ENCODE results near the gene DCDC2.

The DCDC2 gene

DNA sequence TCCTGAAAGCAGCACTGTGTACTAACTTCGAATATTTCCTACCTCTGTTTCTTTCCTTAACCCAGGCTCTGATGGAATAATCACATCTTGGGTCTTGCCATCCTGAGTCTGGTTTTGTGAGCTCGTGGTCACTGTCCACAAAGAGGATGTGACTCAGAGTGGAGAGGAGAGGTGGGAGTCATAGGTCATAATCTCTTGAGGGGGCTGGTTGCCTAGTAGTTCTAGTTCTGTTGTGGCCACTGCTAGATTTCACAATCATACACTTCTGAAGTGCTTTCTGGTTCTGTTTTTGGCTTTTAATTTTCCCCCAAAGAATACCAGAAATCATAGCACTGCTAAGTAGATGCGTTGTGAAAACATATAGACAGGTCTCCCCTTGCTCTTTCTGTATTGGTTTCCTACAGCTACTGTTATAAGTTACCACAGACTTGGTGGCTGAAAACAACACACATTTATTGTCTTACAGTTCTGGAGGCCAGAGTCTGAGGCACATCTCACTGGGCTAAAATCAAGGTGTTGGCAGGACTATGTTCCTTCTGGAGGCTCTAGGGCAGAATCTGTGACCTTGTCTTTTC lies 129.1 kb downstream of the DCDC2 start:
- Histone ChIP-seq H3K4me3 (no peak overlapping the region), H3K27ac (no peak overlapping the region)
- no peak for DNase-seq (ENCODE audit: low spot score)
- TF ChIP-seq, protein P1, sequence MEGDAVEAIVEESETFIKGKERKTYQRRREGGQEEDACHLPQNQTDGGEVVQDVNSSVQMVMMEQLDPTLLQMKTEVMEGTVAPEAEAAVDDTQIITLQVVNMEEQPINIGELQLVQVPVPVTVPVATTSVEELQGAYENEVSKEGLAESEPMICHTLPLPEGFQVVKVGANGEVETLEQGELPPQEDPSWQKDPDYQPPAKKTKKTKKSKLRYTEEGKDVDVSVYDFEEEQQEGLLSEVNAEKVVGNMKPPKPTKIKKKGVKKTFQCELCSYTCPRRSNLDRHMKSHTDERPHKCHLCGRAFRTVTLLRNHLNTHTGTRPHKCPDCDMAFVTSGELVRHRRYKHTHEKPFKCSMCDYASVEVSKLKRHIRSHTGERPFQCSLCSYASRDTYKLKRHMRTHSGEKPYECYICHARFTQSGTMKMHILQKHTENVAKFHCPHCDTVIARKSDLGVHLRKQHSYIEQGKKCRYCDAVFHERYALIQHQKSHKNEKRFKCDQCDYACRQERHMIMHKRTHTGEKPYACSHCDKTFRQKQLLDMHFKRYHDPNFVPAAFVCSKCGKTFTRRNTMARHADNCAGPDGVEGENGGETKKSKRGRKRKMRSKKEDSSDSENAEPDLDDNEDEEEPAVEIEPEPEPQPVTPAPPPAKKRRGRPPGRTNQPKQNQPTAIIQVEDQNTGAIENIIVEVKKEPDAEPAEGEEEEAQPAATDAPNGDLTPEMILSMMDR (IDR thresholded peaks at IDR 0.05), result no peak

DNA sequence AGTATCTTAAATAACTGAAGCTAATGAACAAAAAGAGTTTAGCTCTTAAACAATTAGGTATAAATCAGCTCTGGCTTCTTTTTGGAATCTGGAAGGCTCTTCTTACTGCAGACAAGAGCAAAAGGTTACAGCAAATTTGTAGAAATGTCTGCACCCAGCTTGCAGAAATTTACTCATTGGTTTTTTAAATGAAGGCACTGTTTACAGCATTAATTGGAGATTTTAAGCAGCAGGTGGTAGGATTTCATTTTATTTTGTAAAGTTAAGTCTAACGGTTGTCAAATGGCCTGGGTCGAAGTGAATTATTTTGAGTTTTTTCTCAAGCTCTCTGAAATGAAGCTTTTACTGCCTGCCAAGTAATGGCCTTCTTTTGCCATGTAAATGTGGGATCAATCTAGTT lies 129.7 kb downstream of the DCDC2 start:
- H3K4me3 ChIP-seq, result no peak overlapping the region
- H3K27ac ChIP-seq, result no peak overlapping the region
- TF ChIP-seq, protein P1 (IDR thresholded peaks at IDR 0.05), result no peak
- no peak for DNase-seq (ENCODE audit: low spot score)

DNA sequence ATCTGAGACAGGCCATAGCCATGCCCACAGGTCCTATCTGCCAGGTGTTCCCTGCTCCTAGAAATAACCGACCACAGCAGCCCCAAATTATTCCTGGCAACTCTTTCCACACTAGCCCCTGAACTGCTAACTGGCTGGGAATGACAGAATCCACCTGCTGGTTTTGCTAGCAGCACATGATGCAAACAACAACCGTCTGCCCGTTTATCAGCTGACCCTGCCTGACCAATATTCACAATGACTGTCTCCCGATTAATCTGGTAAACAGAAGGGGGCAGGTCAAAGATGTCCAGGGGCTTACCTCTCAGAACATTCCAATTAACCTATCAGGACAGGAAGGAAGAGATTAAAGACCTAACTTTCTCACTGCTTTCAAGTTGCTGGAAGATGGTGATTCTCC lies 130.3 kb downstream of the DCDC2 start:
- Histone ChIP-seq H3K27ac (no peak overlapping the region), H3K4me3 (no peak overlapping the region)
- DNase-seq (ENCODE audit: low spot score), result no peak
- TF ChIP-seq, protein P1 (IDR thresholded peaks at IDR 0.05), result no peak

DNA sequence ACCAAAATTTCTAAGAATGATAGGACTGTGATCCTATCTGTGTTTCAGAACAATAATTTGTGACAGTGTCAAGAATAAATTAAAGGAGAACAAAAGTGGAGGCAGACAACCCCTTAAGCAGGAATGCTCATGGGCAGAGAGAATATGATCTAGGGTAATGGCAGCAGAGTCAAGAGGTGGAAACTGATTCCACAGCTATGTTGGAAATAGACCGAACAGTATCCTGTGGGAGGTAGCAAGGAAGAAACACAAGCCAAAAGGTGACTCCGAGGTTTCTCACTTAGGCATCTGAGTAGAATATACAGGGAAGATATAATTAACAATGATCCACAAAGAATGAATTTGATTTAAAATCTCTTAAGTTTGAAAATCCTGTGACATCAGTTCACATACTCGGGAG lies 131.3 kb downstream of the DCDC2 start:
- TF ChIP-seq, protein P1 (IDR thresholded peaks at IDR 0.05), result no peak
- no peak for DNase-seq (ENCODE audit: low spot score)
- H3K27ac ChIP-seq, result no peak overlapping the region
- H3K4me3 ChIP-seq, result no peak overlapping the region

DNA sequence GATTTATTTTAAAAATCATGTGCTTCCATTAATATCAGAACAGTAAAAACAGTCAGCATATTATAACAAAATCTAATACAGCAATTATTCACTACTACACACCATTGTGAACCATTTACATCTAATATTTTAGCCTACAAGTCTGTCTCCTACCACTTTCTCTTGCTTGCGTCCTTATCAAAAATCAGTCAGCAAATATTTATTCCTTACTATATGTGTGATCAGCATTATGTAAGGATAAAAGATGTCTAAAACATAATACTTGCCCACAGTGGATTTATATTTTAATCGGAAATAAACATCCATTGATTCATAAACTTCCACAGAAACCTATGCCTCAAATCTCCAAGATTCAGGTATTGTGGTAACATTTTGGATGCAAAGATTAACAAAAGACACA lies 132.0 kb downstream of the DCDC2 start:
- TF ChIP-seq, protein P1 (IDR thresholded peaks at IDR 0.05), result no peak
- DNase-seq (ENCODE audit: low spot score), result no peak
- Histone ChIP-seq H3K27ac (no peak overlapping the region), H3K4me3 (no peak overlapping the region)

DNA sequence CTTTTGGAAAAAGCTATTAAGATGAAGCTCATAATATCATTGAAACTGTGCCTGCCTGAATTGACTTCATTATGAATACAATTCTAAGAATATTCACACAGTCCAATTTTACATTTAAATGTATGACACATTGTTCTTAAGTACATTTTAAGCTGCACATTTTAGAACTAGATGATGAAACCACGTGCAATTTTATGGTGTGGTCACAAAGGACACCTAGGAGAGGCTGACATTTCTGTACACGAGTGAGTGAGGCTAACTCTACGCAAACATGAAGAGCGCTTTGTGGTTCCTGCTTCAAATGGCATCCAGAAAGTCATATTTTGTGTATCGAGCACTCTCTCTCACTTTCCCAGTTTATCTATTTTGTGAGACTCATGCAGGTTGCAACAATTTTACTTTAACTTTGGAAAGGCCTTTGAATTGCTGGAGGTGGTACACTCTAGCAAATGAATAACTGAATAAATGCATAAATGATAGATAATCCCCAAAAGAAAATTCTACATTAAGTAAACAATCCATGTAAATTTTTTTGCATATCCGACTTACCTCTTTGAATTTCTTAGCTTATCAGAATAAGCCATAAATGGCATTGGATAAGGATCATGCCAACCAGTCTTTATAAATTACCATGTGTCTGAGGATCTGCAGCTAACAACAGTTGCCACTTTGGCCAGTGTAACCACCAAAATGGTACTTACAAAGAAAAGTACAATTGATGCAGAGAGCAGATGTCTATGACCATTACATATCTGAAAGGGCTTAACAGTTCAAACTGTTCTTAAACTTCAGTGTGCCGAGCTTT lies 134.5 kb downstream of the DCDC2 start:
- no peak overlapping the region for H3K4me3 ChIP-seq
- no peak for DNase-seq (ENCODE audit: low spot score)
- no peak overlapping the region for H3K27ac ChIP-seq
- TF ChIP-seq, protein P1 (IDR thresholded peaks at IDR 0.05), result no peak

DNA sequence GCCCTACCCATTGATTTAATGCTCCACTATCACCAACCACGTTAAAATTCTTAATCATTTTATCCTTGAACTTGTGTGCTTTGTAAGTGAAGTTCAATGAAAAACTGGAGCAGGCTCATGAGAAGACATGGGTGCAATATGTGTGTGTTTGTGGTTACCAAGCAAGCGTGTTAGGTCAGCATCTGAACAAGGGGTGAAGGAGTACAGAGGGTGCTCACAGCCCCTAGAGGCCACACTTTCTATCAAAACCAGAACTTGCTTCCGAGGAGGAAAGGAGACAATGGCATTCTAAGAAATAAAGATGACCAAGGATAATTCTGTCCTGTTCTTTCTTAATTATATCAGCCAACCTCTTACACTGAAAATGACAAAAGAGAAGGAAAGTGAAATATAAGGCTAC lies 138.2 kb downstream of the DCDC2 start:
- Histone ChIP-seq H3K27ac (no peak overlapping the region), H3K4me3 (no peak overlapping the region)
- DNase-seq (ENCODE audit: low spot score), result no peak
- TF ChIP-seq, protein P1 (IDR thresholded peaks at IDR 0.05), result no peak
